GM12873 (cell line): Measurements from ENCODE around the gene DRG2.

Source experiments
- TF ChIP-seq, protein P1 (sequence below): IDR thresholded peaks from 2 replicates; pipeline ENCODE4 v1.5.1; 2012; ENCODE audit warnings: low read depth, mild to moderate bottlenecking, moderate library complexity, low read length, control low read depth; ENCODE audit not compliant: insufficient read depth; ENCODE audit errors: missing control alignments

Gene DRG2, protein sequence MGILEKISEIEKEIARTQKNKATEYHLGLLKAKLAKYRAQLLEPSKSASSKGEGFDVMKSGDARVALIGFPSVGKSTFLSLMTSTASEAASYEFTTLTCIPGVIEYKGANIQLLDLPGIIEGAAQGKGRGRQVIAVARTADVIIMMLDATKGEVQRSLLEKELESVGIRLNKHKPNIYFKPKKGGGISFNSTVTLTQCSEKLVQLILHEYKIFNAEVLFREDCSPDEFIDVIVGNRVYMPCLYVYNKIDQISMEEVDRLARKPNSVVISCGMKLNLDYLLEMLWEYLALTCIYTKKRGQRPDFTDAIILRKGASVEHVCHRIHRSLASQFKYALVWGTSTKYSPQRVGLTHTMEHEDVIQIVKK

DNA sequence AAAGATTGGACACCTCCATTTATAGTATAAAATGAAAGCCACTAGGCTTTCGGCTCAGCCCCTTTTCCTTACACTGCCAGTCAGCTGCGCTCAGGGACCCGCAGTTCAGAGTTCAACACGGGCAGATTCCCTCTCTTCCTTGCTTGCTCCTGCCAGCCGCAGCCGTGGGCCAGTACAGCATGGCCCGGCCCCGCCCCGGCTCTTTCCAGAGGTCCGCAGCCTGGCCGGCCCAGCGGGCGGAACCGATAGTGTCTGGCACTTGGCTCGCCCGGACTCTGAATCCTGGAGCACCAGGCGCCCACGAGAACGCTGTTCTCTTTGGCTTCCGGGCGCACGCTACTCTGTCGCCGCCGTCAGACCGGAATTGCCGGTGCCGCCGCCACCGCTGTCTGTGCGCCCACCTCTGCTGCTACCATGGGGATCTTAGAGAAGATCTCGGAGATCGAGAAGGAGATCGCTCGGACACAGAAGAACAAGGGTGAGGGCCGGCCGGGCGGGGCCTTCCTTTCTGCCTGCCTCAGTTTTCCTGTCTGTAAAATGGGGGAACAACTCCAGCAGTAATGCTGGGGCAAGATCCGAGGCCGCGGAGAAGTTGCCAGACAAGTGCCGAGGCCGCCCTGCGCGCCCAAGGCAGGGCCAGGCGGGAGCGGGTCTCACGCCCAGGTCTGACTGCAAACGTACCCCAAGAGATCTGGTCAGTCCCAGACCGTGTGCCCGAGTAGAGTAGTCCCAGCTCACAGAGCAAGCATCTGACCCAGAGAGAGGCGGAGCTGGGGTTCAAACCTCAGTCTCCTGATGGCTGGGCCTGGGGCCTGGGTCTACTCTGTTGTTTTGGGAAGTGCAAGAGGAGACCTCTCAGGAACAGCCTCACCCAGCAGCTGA is at the start of gene DRG2:
DRG2 (plus strand) TSS at position 339 of the 882 bp plus-strand sequence; CDS start at position 415, 76 bp downstream.
- TF ChIP-seq, protein P1, sequence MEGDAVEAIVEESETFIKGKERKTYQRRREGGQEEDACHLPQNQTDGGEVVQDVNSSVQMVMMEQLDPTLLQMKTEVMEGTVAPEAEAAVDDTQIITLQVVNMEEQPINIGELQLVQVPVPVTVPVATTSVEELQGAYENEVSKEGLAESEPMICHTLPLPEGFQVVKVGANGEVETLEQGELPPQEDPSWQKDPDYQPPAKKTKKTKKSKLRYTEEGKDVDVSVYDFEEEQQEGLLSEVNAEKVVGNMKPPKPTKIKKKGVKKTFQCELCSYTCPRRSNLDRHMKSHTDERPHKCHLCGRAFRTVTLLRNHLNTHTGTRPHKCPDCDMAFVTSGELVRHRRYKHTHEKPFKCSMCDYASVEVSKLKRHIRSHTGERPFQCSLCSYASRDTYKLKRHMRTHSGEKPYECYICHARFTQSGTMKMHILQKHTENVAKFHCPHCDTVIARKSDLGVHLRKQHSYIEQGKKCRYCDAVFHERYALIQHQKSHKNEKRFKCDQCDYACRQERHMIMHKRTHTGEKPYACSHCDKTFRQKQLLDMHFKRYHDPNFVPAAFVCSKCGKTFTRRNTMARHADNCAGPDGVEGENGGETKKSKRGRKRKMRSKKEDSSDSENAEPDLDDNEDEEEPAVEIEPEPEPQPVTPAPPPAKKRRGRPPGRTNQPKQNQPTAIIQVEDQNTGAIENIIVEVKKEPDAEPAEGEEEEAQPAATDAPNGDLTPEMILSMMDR: peak; percentile 8

DNA sequence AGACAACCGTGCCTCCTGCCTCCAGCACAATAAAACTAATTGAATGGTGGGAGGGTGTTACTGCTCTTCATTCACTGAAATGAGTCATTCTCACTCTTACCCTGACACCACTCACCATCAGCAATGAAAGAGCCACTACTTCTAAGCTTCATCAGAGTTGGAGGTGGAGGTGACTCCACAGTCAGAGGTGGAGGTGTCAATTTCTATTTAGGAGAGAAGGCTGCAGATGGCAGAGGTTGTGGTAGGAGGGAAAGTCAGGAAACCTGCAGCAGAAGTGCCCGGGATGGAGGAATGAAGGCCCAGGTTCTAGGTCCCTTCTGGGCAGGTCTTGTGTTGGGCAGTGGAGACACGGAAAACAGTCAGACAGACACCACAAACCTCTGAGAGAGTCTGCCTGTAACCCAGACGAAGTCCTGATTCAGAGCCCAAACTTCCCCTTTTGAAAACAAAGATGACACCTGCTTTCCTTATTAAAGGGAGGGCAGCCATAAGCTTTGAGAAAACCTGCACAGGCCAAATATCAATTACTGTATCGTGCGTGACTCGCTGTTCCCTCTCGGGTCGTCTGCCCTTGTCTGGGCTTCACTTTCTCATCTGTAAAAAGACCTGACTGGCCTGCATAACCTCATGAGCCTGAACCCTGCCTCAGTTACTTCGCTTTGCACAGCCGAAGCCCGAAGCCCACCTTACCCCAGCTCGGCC is 49.4 kb upstream of the DRG2 start:
- TF ChIP-seq, protein P1: no peak

DNA sequence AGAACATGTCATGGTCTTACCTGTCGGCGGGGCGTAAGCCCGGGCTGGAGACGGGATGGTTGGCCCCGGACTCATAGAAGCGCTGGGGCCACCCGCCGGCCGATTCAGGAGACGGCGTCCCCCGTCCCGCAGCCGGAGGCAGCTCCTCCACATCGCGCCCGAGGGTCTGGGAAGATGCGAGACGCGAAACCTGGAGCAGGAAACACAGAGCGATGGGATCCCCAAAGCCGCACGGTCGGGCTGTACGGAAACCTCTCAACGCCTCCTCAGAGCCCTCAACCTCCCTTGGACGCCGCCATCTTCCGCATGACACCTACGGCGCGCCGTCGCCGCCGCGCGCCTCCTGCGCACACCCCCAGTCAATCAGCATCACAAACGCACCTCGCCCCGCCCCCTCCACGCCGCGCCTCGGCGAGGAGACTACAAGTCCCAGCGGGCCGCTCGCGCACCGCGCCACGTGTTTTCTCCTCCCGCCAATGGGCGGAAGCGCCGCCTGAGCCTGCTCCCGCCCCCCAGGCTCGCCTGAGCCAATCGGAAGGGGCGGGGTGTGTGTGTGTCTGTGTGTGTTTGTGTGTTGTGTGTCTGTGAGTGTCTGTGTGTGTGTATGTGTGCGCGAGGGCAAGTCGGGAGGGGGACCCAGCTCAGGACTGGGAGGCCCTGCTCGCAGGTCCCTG is 48.8 kb upstream of the DRG2 start, which contains the start of the genes ATPAF2 and GID4:
ATPAF2 (minus strand) TSS at position 308 of the 674 bp plus-strand sequence; CDS start at position 153, 155 bp downstream.
GID4 (plus strand) TSS at position 548 of the 674 bp plus-strand sequence; CDS start at position 605, 57 bp downstream.
- TF ChIP-seq, protein P1: no peak

DNA sequence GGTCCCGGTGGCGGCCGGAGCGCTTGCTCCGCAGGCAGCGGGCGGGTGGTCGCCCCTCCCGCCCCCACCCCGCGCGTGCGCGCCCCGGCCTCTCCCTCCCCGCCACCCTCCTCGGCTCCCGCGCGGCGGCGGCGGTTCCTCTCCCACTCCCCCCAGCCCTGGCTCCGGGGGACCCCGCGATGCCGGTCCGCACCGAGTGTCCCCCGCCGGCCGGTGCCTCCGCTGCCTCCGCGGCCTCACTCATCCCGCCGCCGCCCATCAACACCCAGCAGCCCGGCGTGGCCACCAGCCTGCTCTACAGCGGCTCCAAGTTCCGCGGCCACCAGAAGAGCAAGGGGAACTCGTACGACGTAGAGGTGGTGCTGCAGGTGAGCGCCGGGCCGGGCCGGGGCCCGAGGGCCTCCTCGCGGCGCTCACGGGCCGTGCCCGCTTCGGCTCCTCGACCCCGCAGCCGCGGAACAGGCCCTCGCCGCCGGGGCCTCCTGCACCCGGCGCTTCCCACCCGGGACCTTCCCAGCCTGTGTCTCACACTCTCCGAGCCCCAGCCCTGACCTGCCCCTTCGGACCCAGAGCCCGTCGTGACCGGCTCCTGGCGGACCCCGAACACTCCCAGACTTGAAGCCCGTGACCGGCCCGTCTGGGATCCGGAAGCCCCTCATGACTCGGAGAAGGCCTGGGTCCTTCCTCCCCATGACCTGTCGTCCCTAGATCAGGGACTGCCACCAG is 48.0 kb upstream of the DRG2 start:
- TF ChIP-seq, protein P1: no peak

DNA sequence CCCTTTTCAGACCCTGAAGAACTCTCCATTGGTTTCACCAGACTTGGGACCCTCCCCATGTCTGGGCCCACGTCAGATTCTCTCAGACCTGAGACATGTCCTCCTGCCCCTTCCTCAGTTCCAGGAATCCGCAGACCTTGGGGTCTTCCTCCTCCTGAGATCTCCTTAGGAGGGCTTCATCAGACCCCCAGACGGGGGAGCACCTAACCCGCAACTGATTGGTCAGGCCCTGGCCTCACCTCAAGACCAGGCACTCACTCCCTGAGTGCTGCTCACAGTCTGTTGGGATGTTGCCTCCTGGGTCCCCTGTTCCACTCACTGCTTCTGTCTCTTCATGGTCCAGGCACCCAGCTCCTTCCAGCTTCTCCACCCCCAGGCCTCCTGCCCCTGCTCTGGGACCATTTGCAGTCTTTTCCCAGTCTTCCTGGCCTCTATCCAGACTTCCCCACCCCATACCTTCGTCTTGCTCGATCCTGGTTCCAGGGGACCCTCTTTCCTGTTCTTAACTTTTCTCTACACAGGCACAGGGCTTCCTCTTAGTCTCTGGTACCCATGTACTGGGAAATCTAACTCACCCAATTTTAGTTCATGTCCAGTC is 47.4 kb upstream of the DRG2 start:
- TF ChIP-seq, protein P1: no peak

DNA sequence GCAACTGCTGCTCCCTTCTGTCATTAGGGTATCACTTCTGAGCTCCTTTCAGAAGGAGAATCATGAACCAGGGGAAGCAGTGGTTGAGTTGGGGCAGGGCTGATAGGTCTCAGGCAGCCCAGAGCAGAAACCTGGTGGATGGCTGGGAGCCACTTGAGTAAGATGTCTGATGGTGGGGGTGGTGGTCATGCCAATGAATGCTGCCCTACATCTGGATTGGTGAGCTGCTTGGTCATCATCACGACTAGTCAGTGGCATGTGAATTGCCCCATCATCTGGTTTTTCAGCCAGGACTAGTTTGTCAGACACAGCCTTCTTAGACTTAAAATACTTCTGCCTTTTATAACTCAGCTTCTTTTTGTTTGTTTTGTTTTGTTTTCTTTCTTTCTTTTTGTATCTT is 46.0 kb upstream of the DRG2 start:
- TF ChIP-seq, protein P1: no peak
